ENCODE results near the gene PIGQ.

Gene PIGQ

GRCh38 chr16:586047-586644 lies 16.4 kb downstream of the PIGQ start:
- Histone ChIP-seq H3K4me3 (ENCODE audit: low read depth, low read length) (no peak overlapping the region), H3K9me3 (ENCODE audit: severe bottlenecking) (no peaks in the 10 kb centered on the region), H3K27me3 (ENCODE audit: insufficient read depth, low read depth, severe bottlenecking) (no peaks in the 10 kb centered on the region), H3K36me3 (peaks cover 9% of the 10 kb centered on the region), H3K27ac (0 out of 2 replicates have a peak overlapping the region, but pooled peaks have one; percentile 29)
- DNase-seq: no peak
- TF ChIP-seq, protein P1, sequence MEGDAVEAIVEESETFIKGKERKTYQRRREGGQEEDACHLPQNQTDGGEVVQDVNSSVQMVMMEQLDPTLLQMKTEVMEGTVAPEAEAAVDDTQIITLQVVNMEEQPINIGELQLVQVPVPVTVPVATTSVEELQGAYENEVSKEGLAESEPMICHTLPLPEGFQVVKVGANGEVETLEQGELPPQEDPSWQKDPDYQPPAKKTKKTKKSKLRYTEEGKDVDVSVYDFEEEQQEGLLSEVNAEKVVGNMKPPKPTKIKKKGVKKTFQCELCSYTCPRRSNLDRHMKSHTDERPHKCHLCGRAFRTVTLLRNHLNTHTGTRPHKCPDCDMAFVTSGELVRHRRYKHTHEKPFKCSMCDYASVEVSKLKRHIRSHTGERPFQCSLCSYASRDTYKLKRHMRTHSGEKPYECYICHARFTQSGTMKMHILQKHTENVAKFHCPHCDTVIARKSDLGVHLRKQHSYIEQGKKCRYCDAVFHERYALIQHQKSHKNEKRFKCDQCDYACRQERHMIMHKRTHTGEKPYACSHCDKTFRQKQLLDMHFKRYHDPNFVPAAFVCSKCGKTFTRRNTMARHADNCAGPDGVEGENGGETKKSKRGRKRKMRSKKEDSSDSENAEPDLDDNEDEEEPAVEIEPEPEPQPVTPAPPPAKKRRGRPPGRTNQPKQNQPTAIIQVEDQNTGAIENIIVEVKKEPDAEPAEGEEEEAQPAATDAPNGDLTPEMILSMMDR (IDR thresholded peaks at IDR 0.05; ENCODE audit: low read depth, low read length): no peak

- DNase-seq: no peak
- TF ChIP-seq, protein P1 (IDR thresholded peaks at IDR 0.05; ENCODE audit: low read depth, low read length): no peak
- Histone ChIP-seq H3K27me3 (ENCODE audit: insufficient read depth, low read depth, severe bottlenecking) (no peaks in the 10 kb centered on the region), H3K9me3 (ENCODE audit: severe bottlenecking) (no peaks in the 10 kb centered on the region), H3K36me3 (peaks cover 9% of the 10 kb centered on the region), H3K27ac (peak overlapping the region; percentile 98), H3K4me3 (ENCODE audit: low read depth, low read length) (no peak overlapping the region)
These were observed 17.1 kb downstream of the PIGQ start for GRCh38 chr16:586645-587590.

DNA sequence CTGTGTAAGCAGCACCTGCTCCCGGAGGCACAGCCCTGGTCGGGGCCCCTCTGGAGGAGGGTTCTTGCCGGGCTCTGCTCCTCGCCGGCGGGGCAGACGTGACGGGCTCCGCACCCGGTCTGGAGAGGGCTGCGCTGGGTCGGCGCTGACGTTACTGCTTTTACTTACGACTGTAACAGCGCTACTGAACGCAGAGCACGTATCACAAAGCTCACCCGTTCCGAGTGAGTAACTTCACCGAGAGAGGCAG lies 18.8 kb downstream of the PIGQ start:
- TF ChIP-seq, protein P1 (IDR thresholded peaks at IDR 0.05; ENCODE audit: low read depth, low read length): no peak
- H3K27me3 ChIP-seq (ENCODE audit: insufficient read depth, low read depth, severe bottlenecking): no peaks in the 10 kb centered on the region
- peak; percentile 37 for DNase-seq

GRCh38 chr16:588889-589657 lies 19.3 kb downstream of the PIGQ start:
- DNase-seq: peak; percentile 96
- Histone ChIP-seq H3K36me3 (peaks cover 16% of the 10 kb centered on the region), H3K4me3 (ENCODE audit: low read depth, low read length) (peak overlapping the region; percentile 62), H3K27me3 (ENCODE audit: insufficient read depth, low read depth, severe bottlenecking) (no peaks in the 10 kb centered on the region), H3K27ac (peak overlapping the region; percentile 98), H3K9me3 (ENCODE audit: severe bottlenecking) (no peaks in the 10 kb centered on the region)
- TF ChIP-seq, protein P1 (IDR thresholded peaks at IDR 0.05; ENCODE audit: low read depth, low read length): no peak

More for the DNA sequence above, 18.8 kb downstream of the PIGQ start:
- Histone ChIP-seq H3K36me3 (peaks cover 13% of the 10 kb centered on the region), H3K9me3 (ENCODE audit: severe bottlenecking) (no peaks in the 10 kb centered on the region), H3K4me3 (ENCODE audit: low read depth, low read length) (peak overlapping the region; percentile 62), H3K27ac (peak overlapping the region; percentile 98)

DNA sequence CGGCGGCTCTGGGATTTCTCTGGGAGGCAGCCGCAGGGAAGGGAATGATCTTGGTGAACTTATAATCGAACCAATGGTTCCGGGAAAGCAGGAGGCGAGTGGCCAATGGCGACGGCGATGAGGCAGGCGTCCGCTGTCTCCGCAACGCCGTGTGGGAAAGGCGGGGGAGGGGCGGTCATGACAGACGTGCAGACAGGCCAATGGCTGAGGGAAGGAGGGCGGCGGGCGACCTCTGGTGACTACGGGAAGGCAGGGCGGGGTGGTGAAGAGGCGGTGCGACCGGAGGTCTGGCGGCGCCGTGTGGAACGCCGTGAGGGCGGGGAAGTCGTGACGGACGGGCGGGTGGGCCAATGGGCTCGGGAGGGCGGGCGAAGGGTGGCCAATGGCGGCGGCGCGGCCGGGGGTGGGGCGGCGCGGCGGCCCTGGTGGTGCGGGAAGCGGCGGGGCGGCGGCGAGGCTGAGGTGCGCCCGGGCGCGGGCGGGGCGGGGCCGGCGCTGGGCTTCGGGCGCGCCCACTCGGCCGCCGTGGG lies 20.0 kb downstream of the PIGQ start, which contains the start of gene RAB40C:
RAB40C (plus strand) TSS at position 409 of the 530 bp plus-strand sequence. CDS start 226 bp downstream, outside the sequence.
- DNase-seq: peak; percentile 98
- H3K27me3 ChIP-seq (ENCODE audit: insufficient read depth, low read depth, severe bottlenecking): no peaks in the 10 kb centered on the region
- TF ChIP-seq, protein P1 (IDR thresholded peaks at IDR 0.05; ENCODE audit: low read depth, low read length): no peak
- peak within 1 kb of the TSS; percentile 98 for H3K27ac ChIP-seq
- no peaks in the 10 kb centered on the region for H3K9me3 ChIP-seq (ENCODE audit: severe bottlenecking)
- H3K4me3 ChIP-seq (ENCODE audit: low read depth, low read length): peak within 1 kb of the TSS; percentile 64
- H3K36me3 ChIP-seq: peaks cover 19% of the 10 kb centered on the region
